ENCODE results near the gene PJVK. TPM values are rescaled to one million over a fixed set of nuclear protein-coding genes. Genes with fewer than 3 reads are reported as not detected.

Gene PJVK
- total RNA-seq, 2 donors from 2014 or later = 4.2 TPM; not detected in 1

- no peaks in the 10 kb centered on the region for H3K27me3 ChIP-seq
- 3 to 4% methylated on average over 18 of the region's 18 CpGs for WGBS, 2 donors
- H3K4me3 ChIP-seq = peak overlapping the region; percentile 55 to 65
- peak overlapping the region; percentile 90 to 100 (median 96) for H3K27ac ChIP-seq
- no peaks in the 10 kb centered on the region for H3K9me3 ChIP-seq
- ATAC-seq = peak; percentile 9
- peak; percentile 22 to 67 (median 46) for DNase-seq
- TF ChIP-seq, protein P1, sequence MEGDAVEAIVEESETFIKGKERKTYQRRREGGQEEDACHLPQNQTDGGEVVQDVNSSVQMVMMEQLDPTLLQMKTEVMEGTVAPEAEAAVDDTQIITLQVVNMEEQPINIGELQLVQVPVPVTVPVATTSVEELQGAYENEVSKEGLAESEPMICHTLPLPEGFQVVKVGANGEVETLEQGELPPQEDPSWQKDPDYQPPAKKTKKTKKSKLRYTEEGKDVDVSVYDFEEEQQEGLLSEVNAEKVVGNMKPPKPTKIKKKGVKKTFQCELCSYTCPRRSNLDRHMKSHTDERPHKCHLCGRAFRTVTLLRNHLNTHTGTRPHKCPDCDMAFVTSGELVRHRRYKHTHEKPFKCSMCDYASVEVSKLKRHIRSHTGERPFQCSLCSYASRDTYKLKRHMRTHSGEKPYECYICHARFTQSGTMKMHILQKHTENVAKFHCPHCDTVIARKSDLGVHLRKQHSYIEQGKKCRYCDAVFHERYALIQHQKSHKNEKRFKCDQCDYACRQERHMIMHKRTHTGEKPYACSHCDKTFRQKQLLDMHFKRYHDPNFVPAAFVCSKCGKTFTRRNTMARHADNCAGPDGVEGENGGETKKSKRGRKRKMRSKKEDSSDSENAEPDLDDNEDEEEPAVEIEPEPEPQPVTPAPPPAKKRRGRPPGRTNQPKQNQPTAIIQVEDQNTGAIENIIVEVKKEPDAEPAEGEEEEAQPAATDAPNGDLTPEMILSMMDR (IDR thresholded peaks at IDR 0.05) = no peak
- TF ChIP-seq POLR2A (IDR thresholded peaks at IDR 0.05) = no peak
- H3K4me1 ChIP-seq = peaks cover 25% of the 10 kb centered on the region
- H3K36me3 ChIP-seq (replicated peaks in 1 of 2; ENCODE audit: insufficient read depth in 1 of 2, low read depth in 2 of 2) = peaks cover 3 to 7% of the 10 kb centered on the region in 2 donors
- intact Hi-C loops (cut with DNase I) = no loop called here
Measured at GRCh38 chr2:178449700-178450523, 1.3 kb upstream of the PJVK start.

DNA sequence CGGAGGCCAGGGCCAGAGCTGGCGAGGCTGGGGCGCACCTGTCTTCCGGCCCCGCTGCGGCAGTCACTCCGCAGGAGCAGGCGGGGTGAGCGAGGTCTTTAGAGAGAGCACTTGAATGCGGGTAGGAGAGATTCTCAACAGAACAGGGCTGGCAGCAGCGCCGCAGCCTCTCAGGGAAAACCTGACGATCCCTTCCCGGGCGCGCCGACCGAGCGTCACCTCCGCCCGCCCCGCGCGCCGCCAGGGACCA lies 729 bp upstream of the PJVK start:
- intact Hi-C loops (cut with DNase I) = no loop called here
- no peak for ATAC-seq
- TF ChIP-seq POLR2A (IDR thresholded peaks at IDR 0.05) = no peak
- TF ChIP-seq, protein P1 (IDR thresholded peaks at IDR 0.05) = no peak

DNA sequence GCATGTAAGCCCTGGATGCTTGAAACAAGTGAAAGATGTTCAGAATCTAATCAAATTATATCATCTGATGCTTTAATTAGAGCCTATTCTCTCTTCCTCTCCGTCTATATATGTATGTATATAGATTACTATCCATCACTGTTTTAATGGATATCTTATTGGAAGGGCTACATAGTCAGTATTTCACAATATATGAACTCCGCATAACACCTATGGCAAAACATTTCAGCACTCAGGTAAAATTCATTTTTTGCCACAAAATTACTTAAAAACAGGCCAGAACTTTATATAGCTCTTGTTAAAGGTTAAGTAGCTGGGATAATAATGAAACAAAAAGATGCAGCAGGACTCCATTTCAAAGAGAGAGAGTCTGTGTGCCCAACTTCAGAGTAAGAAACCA lies 1.2 kb downstream of the PJVK start:
- Histone ChIP-seq H3K9me3 (no peaks in the 10 kb centered on the region), H3K4me1 (peaks cover 25% of the 10 kb centered on the region), H3K27me3 (no peaks in the 10 kb centered on the region), H3K27ac (peak overlapping the region in 1 of 4 donors; percentile 100), H3K36me3 (replicated peaks in 1 of 2; ENCODE audit: insufficient read depth in 1 of 2, low read depth in 2 of 2) (no peaks in the 10 kb centered on the region), H3K4me3 (no peak overlapping the region)
- no peak for ATAC-seq
- intact Hi-C loops (cut with DNase I) = no loop called here
- no peak for DNase-seq
- no peak for TF ChIP-seq POLR2A (IDR thresholded peaks at IDR 0.05)
- TF ChIP-seq, protein P1 (IDR thresholded peaks at IDR 0.05) = no peak
- 96 to 97% methylated on average over 2 of the region's 2 CpGs for WGBS, 2 donors

More for the DNA sequence above, 729 bp upstream of the PJVK start:
- 0% methylated on average over 4 to 25 of the region's 25 CpGs for WGBS, 2 donors
- Histone ChIP-seq H3K4me3 (peak overlapping the region; percentile 55 to 65), H3K27ac (peak overlapping the region; percentile 90 to 100 (median 96)), H3K4me1 (peaks cover 25% of the 10 kb centered on the region), H3K27me3 (no peaks in the 10 kb centered on the region), H3K9me3 (no peaks in the 10 kb centered on the region), H3K36me3 (replicated peaks in 1 of 2; ENCODE audit: insufficient read depth in 1 of 2, low read depth in 2 of 2) (peaks cover 3 to 7% of the 10 kb centered on the region in 2 donors)
- DNase-seq = peak in 2 of 4 donors; percentile 80 to 86

- Histone ChIP-seq H3K4me3 (no peak overlapping the region), H3K27me3 (no peaks in the 10 kb centered on the region), H3K27ac (no peak overlapping the region), H3K36me3 (replicated peaks in 1 of 2; ENCODE audit: insufficient read depth in 1 of 2, low read depth in 2 of 2) (no peaks in the 10 kb centered on the region), H3K9me3 (no peaks in the 10 kb centered on the region), H3K4me1 (peaks cover 25% of the 10 kb centered on the region)
- ATAC-seq (no peak), DNase-seq (no peak)
- TF ChIP-seq POLR2A (IDR thresholded peaks at IDR 0.05) = no peak
- TF ChIP-seq, protein P1 (IDR thresholded peaks at IDR 0.05) = no peak
- intact Hi-C loops (cut with DNase I) = no loop called here
- 53 to 54% methylated on average over 5 of the region's 5 CpGs for WGBS, 2 donors
Measured at GRCh38 chr2:178452870-178453269, 1.7 kb downstream of the PJVK start.

- DNase-seq (no peak), ATAC-seq (no peak)
- no peak overlapping the region for H3K4me3 ChIP-seq
- H3K36me3 ChIP-seq (replicated peaks in 1 of 2; ENCODE audit: insufficient read depth in 1 of 2, low read depth in 2 of 2) = no peaks in the 10 kb centered on the region
- WGBS, 2 donors = 78 to 86% methylated on average over 5 of the region's 5 CpGs
- H3K27me3 ChIP-seq = no peaks in the 10 kb centered on the region
- H3K9me3 ChIP-seq = no peaks in the 10 kb centered on the region
- H3K4me1 ChIP-seq = peaks cover 9% of the 10 kb centered on the region
- no peak for TF ChIP-seq POLR2A (IDR thresholded peaks at IDR 0.05)
- TF ChIP-seq, protein P1 (IDR thresholded peaks at IDR 0.05) = no peak
- intact Hi-C loops (cut with DNase I) = no loop called here
- H3K27ac ChIP-seq = no peak overlapping the region
Measured at GRCh38 chr2:178455947-178456346, 4.8 kb downstream of the PJVK start.

Data from body of pancreas (tissue), 4 donors.